GM12873 (cell line): ENCODE measurements around the gene P3H4.

Experiments used
- CTCF ChIP-seq: IDR thresholded peaks from 2 replicates; pipeline ENCODE4 v1.5.1; 2012; ENCODE audit warnings: low read depth, mild to moderate bottlenecking, moderate library complexity, low read length, control low read depth; ENCODE audit not compliant: insufficient read depth; ENCODE audit errors: missing control alignments

Gene P3H4

GRCh38 chr17:41767324-41768042 is 44.3 kb downstream of the P3H4 start:
- no peak for TF ChIP-seq CTCF

- TF ChIP-seq CTCF, result no peak
Measured at GRCh38 chr17:41766135-41766534, 45.6 kb downstream of the P3H4 start.

- no peak for TF ChIP-seq CTCF
Measured at GRCh38 chr17:41763327-41763726, 48.4 kb downstream of the P3H4 start.

- no peak for TF ChIP-seq CTCF
Measured at GRCh38 chr17:41762841-41763240, 48.9 kb downstream of the P3H4 start.

- TF ChIP-seq CTCF, result no peak
Measured at GRCh38 chr17:41762391-41762790, 49.4 kb downstream of the P3H4 start.

- TF ChIP-seq CTCF, result no peak
Measured at GRCh38 chr17:41760878-41761277, 50.9 kb downstream of the P3H4 start.

- TF ChIP-seq CTCF, result no peak
Measured at GRCh38 chr17:41758601-41759000, 53.1 kb downstream of the P3H4 start.
